A549 (cell line): ENCODE measurements around the gene SLC6A12. TPM values are rescaled to one million over a fixed set of nuclear protein-coding genes. Genes with fewer than 3 reads are reported as not detected.

Source experiments
- ATAC-seq, 2 experiments: fragments of 200-7000 bp in 1 of 2; fragments of >200 bp in 1 of 2; cut with Nextera tagmentation in 1 of 2; cut with Tn5 transposase in 1 of 2; 3 replicates each; pipeline versions ENCODE4 v1.8.0 to v1.9.1; 2018 to 2020; ENCODE audit warnings: mild to moderate bottlenecking in 1 of 2, moderate library complexity in 1 of 2
- CTCF ChIA-PET: fragments of 300-600 bp; sonication (Branson Sonifier 250); formaldehyde crosslinking; extraction: SDS; loops from one replicate; lab custom pipeline; 2021; ENCODE audit warnings: antibody characterized with exemption, inconsistent platforms; lab: Yijun Ruan, JAX
- POLR2A ChIA-PET: fragments of 350-600 bp; formaldehyde crosslinking; extraction: SDS; loops from one replicate; lab custom pipeline; 2021; ENCODE audit warnings: antibody characterized with exemption, inconsistent platforms; lab: Yijun Ruan, JAX
- DNase-seq, 2 experiments: peaks; one replicate each; pipeline versions ENCODE4 v3.0.0 to v3.0.0-alpha.2; 2011 to 2016; ENCODE audit warnings: low read depth in 1 of 2, low spot score in 1 of 2
- FAIRE-seq: peaks from 2 replicates; lab custom pipeline; 2011; peaks lifted over from hg19 to GRCh38; lab: Jason Lieb, UNC
- H3K27ac ChIP-seq, 2 experiments: fragments of >200 bp; sonication (Bioruptor Twin); formaldehyde crosslinking; 3 replicates each; pipeline ENCODE4 v1.5.1; 2016 to 2017
- H3K4me1 ChIP-seq: fragments of >200 bp; sonication (Bioruptor Twin); formaldehyde crosslinking; 3 replicates; pipeline ENCODE4 v1.6.1; 2016
- H3K4me2 ChIP-seq: fragments of >200 bp; sonication (Bioruptor Twin); formaldehyde crosslinking; 3 replicates; pipeline ENCODE4 v1.6.1; 2016
- H3K4me3 ChIP-seq: fragments of >200 bp; sonication (Bioruptor Twin); formaldehyde crosslinking; 3 replicates; pipeline ENCODE4 v1.5.1; 2016
- H3K9me3 ChIP-seq: fragments of >200 bp; sonication (Bioruptor Twin); formaldehyde crosslinking; 3 replicates; pipeline ENCODE4 v1.6.1; 2016
- ATOH8 ChIP-seq: fragments of 250-450 bp; sonication (Bioruptor Pico); IDR thresholded peaks from 2 replicates; pipeline ENCODE4 v1.5.0; 2020; ENCODE audit warnings: low read depth, mild to moderate bottlenecking, moderate library complexity
- CBX2 ChIP-seq: fragments of 200-600 bp; sonication (generic); IDR thresholded peaks from 2 replicates; pipeline ENCODE4 v1.6.1; 2016; ENCODE audit warnings: low read depth, mild to moderate bottlenecking, borderline replicate concordance
- CBX8 ChIP-seq: fragments of 200-600 bp; sonication (generic); IDR thresholded peaks from 2 replicates; pipeline ENCODE4 v1.6.1; 2016
- CEBPB ChIP-seq, 2 experiments: fragments of >200 bp in 1 of 2; sonication (Bioruptor Twin) in 1 of 2; formaldehyde crosslinking in 1 of 2; IDR thresholded peaks; 2 replicates each; pipeline ENCODE4 v1.6.1; 2012 to 2016
- ELK1 ChIP-seq: fragments of 150-350 bp; IDR thresholded peaks from 2 replicates; pipeline ENCODE4 v1.6.1; 2014; ENCODE audit warnings: low read depth, mild to moderate bottlenecking, low read length
- EP300 ChIP-seq, 2 experiments: fragments of >200 bp; sonication (Bioruptor Twin); formaldehyde crosslinking; IDR thresholded peaks; 2 replicates in 1 of 2; 3 replicates in 1 of 2; pipeline ENCODE4 v1.6.1; 2016 to 2017
- ESRRA ChIP-seq: fragments of 150-350 bp; IDR thresholded peaks from 2 replicates; pipeline ENCODE4 v1.6.1; 2014; ENCODE audit warnings: mild to moderate bottlenecking, low read length, borderline replicate concordance
- FOXS1 ChIP-seq: fragments of 250-450 bp; sonication (Bioruptor Pico); IDR thresholded peaks from 2 replicates; pipeline ENCODE4 v1.5.0; 2020; ENCODE audit warnings: mild to moderate bottlenecking, moderate library complexity
- HDAC2 ChIP-seq: fragments of 200-600 bp; sonication (generic); IDR thresholded peaks from 2 replicates; pipeline ENCODE4 v1.6.1; 2016
- HEYL ChIP-seq: fragments of 250-450 bp; sonication (Bioruptor Pico); IDR thresholded peaks from 2 replicates; pipeline ENCODE4 v1.8.0; 2021; ENCODE audit warnings: mild to moderate bottlenecking, moderate library complexity
- HMGXB4 ChIP-seq: fragments of 250-450 bp; sonication (Bioruptor Pico); IDR thresholded peaks from 2 replicates; pipeline ENCODE4 v1.5.0; 2021; ENCODE audit warnings: mild to moderate bottlenecking, moderate library complexity, borderline replicate concordance
- HOXB13 ChIP-seq: fragments of 250-450 bp; sonication (Bioruptor Pico); IDR thresholded peaks from 2 replicates; pipeline ENCODE4 v1.5.0; 2020; ENCODE audit warnings: low read depth, mild to moderate bottlenecking, moderate library complexity
- JUN ChIP-seq, 2 experiments: fragments of >200 bp; sonication (Bioruptor Twin); formaldehyde crosslinking; IDR thresholded peaks; 2 replicates in 1 of 2; 3 replicates in 1 of 2; pipeline ENCODE4 v1.6.1; 2016 to 2017
- NPAS2 ChIP-seq: fragments of 250-450 bp; sonication (Bioruptor Pico); IDR thresholded peaks from 2 replicates; pipeline ENCODE4 v1.8.0; 2022; ENCODE audit warnings: mild to moderate bottlenecking, moderate library complexity, borderline replicate concordance
- RFX5 ChIP-seq: fragments of 450-650 bp; IDR thresholded peaks from 2 replicates; pipeline ENCODE4 v1.7.1; 2014; ENCODE audit warnings: antibody characterized with exemption, mild to moderate bottlenecking, moderate library complexity
- SREBF2 ChIP-seq: fragments of 450-650 bp; IDR thresholded peaks from 2 replicates; pipeline ENCODE4 v1.6.1; 2014; ENCODE audit warnings: mild to moderate bottlenecking, moderate library complexity
- USF2 ChIP-seq: fragments of 450-650 bp; IDR thresholded peaks from 2 replicates; pipeline ENCODE4 v1.6.1; 2014; ENCODE audit warnings: antibody characterized with exemption
- ZNF302 ChIP-seq: fragments of 250-450 bp; sonication (Bioruptor Pico); IDR thresholded peaks from 2 replicates; pipeline ENCODE4 v1.9.0; 2021; ENCODE audit warnings: inconsistent platforms, mild to moderate bottlenecking, moderate library complexity
- ZSCAN20 ChIP-seq: fragments of 250-450 bp; sonication (Bioruptor Pico); IDR thresholded peaks from 2 replicates; pipeline ENCODE4 v1.8.0; 2022; ENCODE audit warnings: mild to moderate bottlenecking, moderate library complexity
- WGBS: methylation state at CpG from one replicate; pipeline ENCODE4 v1.1.6; 2017; ENCODE audit errors: missing lambda C conversion rate; 5-methylcytosine and 5-hydroxymethylcytosine counted together
- polyA plus RNA-seq, 4 experiments: library from polyadenylated mRNA; depleted of rRNA in 3 of 4; stranded (reverse); fragments of >200 nt; fragmentation: RNase III in 1 of 4; extraction: RNeasy Plus Mini Kit Qiagen cat#74134 plus additional on column Dnase treatment in 1 of 4; gene quantifications; 2 replicates in 3 of 4; 3 replicates in 1 of 4; pipeline ENCODE4 v1.2.3, GENCODE V29; 2011 to 2017

Gene SLC6A12
- polyA plus RNA-seq, 2 of the 4 experiments (the other 2 are of a cell fraction): 0.78 to 4.4 TPM

- H3K27ac ChIP-seq: no peak overlapping the region
- TF ChIP-seq CBX2: no peak
- no peak for TF ChIP-seq HOXB13
- no peak for TF ChIP-seq ESRRA
- no peak for TF ChIP-seq CBX8
- no peak for TF ChIP-seq ELK1
- no peak overlapping the region for H3K4me2 ChIP-seq
- H3K9me3 ChIP-seq: no peaks in the 10 kb centered on the region
- CTCF ChIA-PET: interaction anchor here (1.2 to 2.8 kb wide), 5 partner anchors 9 to 325 kb away, joined by 3 to 19 read pairs (median 5); partner anchors contain the start of gene SLC6A12
- DNase-seq: no peak
- no peak for FAIRE-seq
- H3K4me3 ChIP-seq: no peak overlapping the region
- 67% methylated on average over 6 of the region's 6 CpGs for WGBS
- ATAC-seq: no peak
- POLR2A ChIA-PET: no interaction called here
- H3K4me1 ChIP-seq: no peaks in the 10 kb centered on the region
These were observed 7.8 kb upstream of the SLC6A12 start for GRCh38 chr12:221736-222135.

GRCh38 chr12:220946-221550 is 7.1 kb upstream of the SLC6A12 start:
- CTCF ChIA-PET: interaction anchor here (1.2 to 3.1 kb wide), 5 partner anchors 8 to 31 kb away, joined by 5 to 20 read pairs (median 10); partner anchors contain the start of gene SLC6A12
- WGBS: 62% methylated on average over 12 of the region's 19 CpGs
- POLR2A ChIA-PET: no interaction called here
- TF ChIP-seq FOXS1 (CRISPR knock-in tag): no peak
- TF ChIP-seq ZNF302 (CRISPR knock-in tag): no peak
- no peak for TF ChIP-seq HMGXB4 (CRISPR knock-in tag)
- TF ChIP-seq HDAC2: no peak
- TF ChIP-seq USF2: no peak
- no peak for TF ChIP-seq ATOH8 (CRISPR knock-in tag)
- no peak for TF ChIP-seq EP300 (IDR thresholded peaks at IDR 0.05)
- TF ChIP-seq, all 56 proteins: peak for 0
- Histone ChIP-seq H3K4me2 (no peak overlapping the region), H3K4me1 (no peaks in the 10 kb centered on the region), H3K4me3 (no peak overlapping the region), H3K9me3 (no peaks in the 10 kb centered on the region), H3K27ac (no peak overlapping the region)
- no peak for FAIRE-seq
- ATAC-seq: no peak
- no peak for DNase-seq

GRCh38 chr12:220491-220890 is 6.5 kb upstream of the SLC6A12 start:
- H3K4me1 ChIP-seq: no peaks in the 10 kb centered on the region
- H3K27ac ChIP-seq: peak overlapping the region in 1 of 2 experiments; percentile 60; a peak in 1 of 6 replicates
- no peak for FAIRE-seq
- CTCF ChIA-PET: interaction anchor here (0.7 to 3.1 kb wide), 19 partner anchors 7 to 327 kb away, joined by 3 to 20 read pairs (median 4); no protein-coding TSS in a partner anchor
- 73% methylated on average over 6 of the region's 6 CpGs for WGBS
- DNase-seq: no peak
- POLR2A ChIA-PET: interaction anchor here (0.6 kb wide), 1 partner anchor 88 kb away, joined by 3 read pairs; no protein-coding TSS in a partner anchor
- no peaks in the 10 kb centered on the region for H3K9me3 ChIP-seq
- no peak for TF ChIP-seq RFX5
- TF ChIP-seq SREBF2: no peak
- no peak for TF ChIP-seq JUN (IDR thresholded peaks at IDR 0.05)
- TF ChIP-seq ZSCAN20 (CRISPR knock-in tag): no peak
- TF ChIP-seq NPAS2 (CRISPR knock-in tag): no peak
- no peak for TF ChIP-seq HEYL (CRISPR knock-in tag)
- no peak for TF ChIP-seq CEBPB (IDR thresholded peaks at IDR 0.05)
- no peak overlapping the region for H3K4me3 ChIP-seq
- ATAC-seq: no peak
- peak overlapping the region; percentile 56; the same call in 2 of the 3 replicates for H3K4me2 ChIP-seq
